ENCODE results near the gene RAB6A. TPM values are rescaled to one million over a fixed set of nuclear protein-coding genes. Genes with fewer than 3 reads are reported as not detected.

Gene RAB6A
- total RNA-seq, 1 experiment from 2014 or later: 92.3 TPM

GRCh38 chr11:73645972-73646631, 114.8 kb downstream of the RAB6A start, which contains the start of gene PLEKHB1:
TSS of gene PLEKHB1 (plus strand) at chr11:73646581. CDS start at chr11:73646609, 28 bp downstream.
- Mint-ChIP-seq H3K36me3 (ENCODE audit: insufficient read depth, unreplicated experiment) (peaks cover 9% of the 10 kb centered on the region), H3K9me3 (ENCODE audit: low read depth, unreplicated experiment) (no peaks in the 10 kb centered on the region), H3K27ac (ENCODE audit: unreplicated experiment) (peak within 1 kb of the TSS; percentile 67), H3K4me3 (ENCODE audit: low read depth, unreplicated experiment) (peak within 1 kb of the TSS; percentile 78), H3K4me1 (ENCODE audit: low read depth, unreplicated experiment) (peaks cover 41% of the 10 kb centered on the region), H3K27me3 (ENCODE audit: unreplicated experiment) (peaks cover 12% of the 10 kb centered on the region)
- intact Hi-C loops (cut with micrococcal nuclease; ENCODE audit: unreplicated experiment): no loop called here
- no TSS peak for BruUV-seq (replicated peaks)
- TF ChIP-seq CTCF (IDR thresholded peaks at IDR 0.05; ENCODE audit: unreplicated experiment): no peak
- CTCF ChIA-PET: no interaction called here
- DNase-seq: no peak

GRCh38 chr11:73645121-73645969, 115.5 kb downstream of the RAB6A start:
- Mint-ChIP-seq H3K27me3 (ENCODE audit: unreplicated experiment) (peaks cover 12% of the 10 kb centered on the region), H3K4me3 (ENCODE audit: low read depth, unreplicated experiment) (no peak overlapping the region), H3K36me3 (ENCODE audit: insufficient read depth, unreplicated experiment) (peaks cover 9% of the 10 kb centered on the region), H3K4me1 (ENCODE audit: low read depth, unreplicated experiment) (peaks cover 35% of the 10 kb centered on the region), H3K27ac (ENCODE audit: unreplicated experiment) (no peak overlapping the region), H3K9me3 (ENCODE audit: low read depth, unreplicated experiment) (no peaks in the 10 kb centered on the region)
- no peak for TF ChIP-seq CTCF (IDR thresholded peaks at IDR 0.05; ENCODE audit: unreplicated experiment)
- DNase-seq: no peak
- CTCF ChIA-PET: interaction anchor here (0.6 kb wide), 1 partner anchor 119 kb away, joined by 3 read pairs; no protein-coding TSS in a partner anchor
- intact Hi-C loops (cut with micrococcal nuclease; ENCODE audit: unreplicated experiment): no loop called here
- no TSS peak for BruUV-seq (replicated peaks)

- CTCF ChIA-PET: interaction anchor here (1.1 kb wide), 1 partner anchor 16 kb away, joined by 4 read pairs; no protein-coding TSS in a partner anchor
- no TSS peak for BruUV-seq (replicated peaks)
- Mint-ChIP-seq H3K4me1 (ENCODE audit: low read depth, unreplicated experiment) (peaks cover 3% of the 10 kb centered on the region), H3K27ac (ENCODE audit: unreplicated experiment) (no peak overlapping the region), H3K36me3 (ENCODE audit: insufficient read depth, unreplicated experiment) (no peaks in the 10 kb centered on the region), H3K9me3 (ENCODE audit: low read depth, unreplicated experiment) (no peaks in the 10 kb centered on the region), H3K4me3 (ENCODE audit: low read depth, unreplicated experiment) (no peak overlapping the region), H3K27me3 (ENCODE audit: unreplicated experiment) (peaks cover 12% of the 10 kb centered on the region)
- no peak for DNase-seq
- intact Hi-C loops (cut with micrococcal nuclease; ENCODE audit: unreplicated experiment): no loop called here
- no peak for TF ChIP-seq CTCF (IDR thresholded peaks at IDR 0.05; ENCODE audit: unreplicated experiment)
These were observed 119.2 kb downstream of the RAB6A start for GRCh38 chr11:73641668-73642067.

- H3K4me1 Mint-ChIP-seq (ENCODE audit: low read depth, unreplicated experiment): no peaks in the 10 kb centered on the region
- CTCF ChIA-PET: no interaction called here
- no peak for TF ChIP-seq CTCF (IDR thresholded peaks at IDR 0.05; ENCODE audit: unreplicated experiment)
These were observed 120.3 kb downstream of the RAB6A start for GRCh38 chr11:73640592-73640991.

More at GRCh38 chr11:73640592-73640991, 120.3 kb downstream of the RAB6A start:
- Mint-ChIP-seq H3K36me3 (ENCODE audit: insufficient read depth, unreplicated experiment) (no peaks in the 10 kb centered on the region), H3K27ac (ENCODE audit: unreplicated experiment) (no peak overlapping the region), H3K4me3 (ENCODE audit: low read depth, unreplicated experiment) (no peak overlapping the region), H3K27me3 (ENCODE audit: unreplicated experiment) (peaks cover 3% of the 10 kb centered on the region), H3K9me3 (ENCODE audit: low read depth, unreplicated experiment) (no peaks in the 10 kb centered on the region)
- intact Hi-C loops (cut with micrococcal nuclease; ENCODE audit: unreplicated experiment): no loop called here
- no TSS peak for BruUV-seq (replicated peaks)
- no peak for DNase-seq

Data from Calu3 (cell line).